ENCODE measurements around the gene LZTR1.
A peak's percentile ranks its signal among the peaks of the same experiment; 100 is the strongest.

LZTR1 gene

GRCh38 chr22:20964090-20964798, 17.9 kb upstream of the LZTR1 start:
- H3K9ac ChIP-seq (ENCODE audit: low read length) = no peak overlapping the region; the same call in 1 of the 2 replicates
- DNase-seq = no peak
- peak overlapping the region; percentile 17; the same call in 1 of the 2 replicates for H2AFZ ChIP-seq (ENCODE audit: low read length)
- no peaks in the 10 kb centered on the region for H3K79me2 ChIP-seq (ENCODE audit: low read length)
- H4K20me1 ChIP-seq (ENCODE audit: insufficient read depth, low read length) = no peaks in the 10 kb centered on the region
- peaks cover 10% of the 10 kb centered on the region for H3K4me1 ChIP-seq (ENCODE audit: low read length)
- H3K27me3 ChIP-seq (replicated peaks; ENCODE audit: insufficient read depth, low read length) = peaks cover 7% of the 10 kb centered on the region; the same call in 1 of the 2 replicates
- no peak overlapping the region for H3K27ac ChIP-seq (ENCODE audit: low read length)
- no peaks in the 10 kb centered on the region for H3K9me2 ChIP-seq (replicated peaks; ENCODE audit: insufficient read depth, low read length)
- no peak for TF ChIP-seq CTCF (IDR thresholded peaks at IDR 0.05; ENCODE audit: low read length)
- no peaks in the 10 kb centered on the region for H3K9me3 ChIP-seq (replicated peaks; ENCODE audit: insufficient read depth, low read length)
- peak overlapping the region; percentile 79 for H3K4me2 ChIP-seq (ENCODE audit: low read depth, low read length)
- H3K4me3 ChIP-seq (ENCODE audit: low read length) = peak overlapping the region; percentile 49; the same call in 1 of the 2 replicates
- H3K36me3 ChIP-seq (replicated peaks; ENCODE audit: insufficient read depth, low read length) = no peaks in the 10 kb centered on the region
- no peaks in the 10 kb centered on the region for H3F3A ChIP-seq (ENCODE audit: insufficient read depth, low read length)

GRCh38 chr22:20964799-20965103, 17.3 kb upstream of the LZTR1 start:
- Histone ChIP-seq H3K27ac (ENCODE audit: low read length) (no peak overlapping the region), H4K20me1 (ENCODE audit: insufficient read depth, low read length) (no peaks in the 10 kb centered on the region), H3K27me3 (replicated peaks; ENCODE audit: insufficient read depth, low read length) (peaks cover 7% of the 10 kb centered on the region; the same call in 1 of the 2 replicates), H3K36me3 (replicated peaks; ENCODE audit: insufficient read depth, low read length) (no peaks in the 10 kb centered on the region), H3K9ac (ENCODE audit: low read length) (no peak overlapping the region; the same call in 1 of the 2 replicates), H3K9me3 (replicated peaks; ENCODE audit: insufficient read depth, low read length) (no peaks in the 10 kb centered on the region), H3K79me2 (ENCODE audit: low read length) (no peaks in the 10 kb centered on the region), H3K9me2 (replicated peaks; ENCODE audit: insufficient read depth, low read length) (no peaks in the 10 kb centered on the region), H2AFZ (ENCODE audit: low read length) (peak overlapping the region; percentile 17; the same call in 1 of the 2 replicates), H3K4me2 (ENCODE audit: low read depth, low read length) (peak overlapping the region; percentile 79), H3K4me1 (ENCODE audit: low read length) (peaks cover 10% of the 10 kb centered on the region), H3F3A (ENCODE audit: insufficient read depth, low read length) (no peaks in the 10 kb centered on the region), H3K4me3 (ENCODE audit: low read length) (peak overlapping the region; percentile 49; the same call in 1 of the 2 replicates)
- no peak for TF ChIP-seq EZH2 (optimal IDR thresholded peaks at IDR 0.05; ENCODE audit: low read depth, low read length)
- no peak for DNase-seq

DNA sequence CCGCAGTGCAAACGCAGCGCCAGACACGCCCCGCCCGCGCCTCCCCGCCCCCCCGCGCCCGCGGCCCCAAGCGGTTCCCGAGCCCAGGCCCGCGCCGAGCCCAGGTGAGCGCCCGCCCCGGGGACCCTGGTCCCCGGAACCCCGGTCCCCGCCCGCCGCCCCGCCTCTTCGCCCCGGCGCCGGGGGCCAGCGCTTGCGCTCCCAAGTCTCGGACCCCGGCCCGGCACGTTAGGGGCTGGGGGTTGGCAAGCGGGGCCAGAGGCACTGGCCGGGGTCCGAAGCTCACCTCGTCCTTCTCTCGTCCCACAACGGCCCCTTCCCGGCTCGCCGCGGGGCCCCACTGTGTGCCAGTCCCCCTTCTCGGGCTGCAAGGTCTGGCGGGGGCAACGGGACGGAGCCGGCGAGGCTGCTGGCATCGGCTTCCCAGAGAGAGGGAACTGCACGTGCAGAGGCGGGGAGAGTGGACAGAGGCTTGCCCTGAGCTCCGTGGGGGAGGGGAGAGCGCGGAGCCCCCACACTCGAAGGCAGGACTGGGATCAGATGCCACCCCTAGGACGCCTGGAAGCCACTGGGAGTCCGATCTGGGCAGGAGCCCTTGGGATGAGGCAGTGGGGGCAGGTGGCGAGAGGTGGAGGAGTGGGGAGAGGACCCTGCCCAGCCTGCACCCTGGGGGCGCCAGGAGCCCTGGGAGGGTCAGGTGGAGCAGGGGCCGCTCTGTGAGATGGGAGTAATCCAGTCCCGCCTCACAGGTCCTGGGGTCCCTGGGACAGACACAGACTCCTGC, 16.8 kb upstream of the LZTR1 start:
- H3K9ac ChIP-seq (ENCODE audit: low read length) = no peak overlapping the region; the same call in 1 of the 2 replicates
- peak overlapping the region; percentile 77 for H3K4me2 ChIP-seq (ENCODE audit: low read depth, low read length)
- H3F3A ChIP-seq (ENCODE audit: insufficient read depth, low read length) = no peaks in the 10 kb centered on the region

More for the DNA sequence above, 16.8 kb upstream of the LZTR1 start:
- H3K27ac ChIP-seq (ENCODE audit: low read length) = no peak overlapping the region
- peaks cover 10% of the 10 kb centered on the region for H3K4me1 ChIP-seq (ENCODE audit: low read length)
- H3K36me3 ChIP-seq (replicated peaks; ENCODE audit: insufficient read depth, low read length) = no peaks in the 10 kb centered on the region
- H3K27me3 ChIP-seq (replicated peaks; ENCODE audit: insufficient read depth, low read length) = peaks cover 7% of the 10 kb centered on the region; the same call in 1 of the 2 replicates
- no peaks in the 10 kb centered on the region for H3K9me2 ChIP-seq (replicated peaks; ENCODE audit: insufficient read depth, low read length)
- H2AFZ ChIP-seq (ENCODE audit: low read length) = peak overlapping the region; percentile 54
- TF ChIP-seq EZH2phosphoT487 (IDR thresholded peaks at IDR 0.05; ENCODE audit: low read length) (no peak), CTCF (IDR thresholded peaks at IDR 0.05; ENCODE audit: low read length) (no peak), EZH2 (optimal IDR thresholded peaks at IDR 0.05; ENCODE audit: low read depth, low read length) (no peak)
- no peaks in the 10 kb centered on the region for H3K79me2 ChIP-seq (ENCODE audit: low read length)
- 0 out of 2 replicates have a peak overlapping the region, but pooled peaks have one; percentile 7 for H3K4me3 ChIP-seq (ENCODE audit: low read length)
- DNase-seq = no peak
- no peaks in the 10 kb centered on the region for H4K20me1 ChIP-seq (ENCODE audit: insufficient read depth, low read length)
- no peaks in the 10 kb centered on the region for H3K9me3 ChIP-seq (replicated peaks; ENCODE audit: insufficient read depth, low read length)

Data from MM.1S (cell line).